Measurements from ENCODE around the gene PODNL1.
A peak's percentile ranks its signal among the peaks of the same experiment; 100 is the strongest.
"Not testable (repeated sequence)": the region's sequence is repeated elsewhere in the genome, so short reads cannot be mapped to it uniquely, and the experiment has no call there.

The PODNL1 gene

DNA sequence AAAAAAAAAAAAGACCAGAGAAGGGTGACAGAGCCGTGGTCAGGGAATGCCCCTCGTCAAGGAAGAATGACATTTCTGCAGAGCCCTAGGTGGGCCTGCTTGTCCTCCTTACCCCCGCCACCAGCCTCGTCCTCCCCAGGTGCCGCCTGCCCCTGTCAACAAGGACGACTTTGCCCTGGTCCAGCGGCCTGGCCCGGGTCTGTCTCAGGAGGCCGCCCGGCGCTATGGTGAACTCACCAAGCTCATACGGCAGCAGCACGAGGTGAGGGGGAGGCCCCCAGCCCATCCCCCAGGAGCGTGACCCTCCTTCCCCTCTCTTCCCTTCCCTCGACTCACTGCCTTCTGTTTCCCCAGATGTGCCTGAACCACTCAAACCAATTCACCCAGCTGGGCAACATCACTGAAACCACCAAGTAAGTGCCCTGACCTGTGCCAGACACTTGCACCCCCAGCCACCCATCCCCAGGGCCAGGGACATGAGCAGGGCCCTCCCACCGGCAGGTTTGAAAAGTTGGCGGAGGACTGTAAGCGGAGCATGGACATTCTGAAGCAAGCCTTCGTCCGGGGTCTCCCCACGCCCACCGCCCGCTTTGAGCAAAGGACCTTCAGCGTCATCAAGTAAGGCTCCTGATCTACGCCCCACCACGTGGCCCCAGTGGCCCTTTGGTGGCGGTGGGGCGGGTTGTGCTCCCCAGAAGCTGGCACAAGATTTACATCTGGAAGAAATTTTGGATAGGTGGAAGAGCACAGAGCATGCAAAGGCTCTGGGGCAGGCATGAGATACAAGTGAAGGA lies 14.8 kb downstream of the PODNL1 start:
- DNase-seq: no peak

DNA sequence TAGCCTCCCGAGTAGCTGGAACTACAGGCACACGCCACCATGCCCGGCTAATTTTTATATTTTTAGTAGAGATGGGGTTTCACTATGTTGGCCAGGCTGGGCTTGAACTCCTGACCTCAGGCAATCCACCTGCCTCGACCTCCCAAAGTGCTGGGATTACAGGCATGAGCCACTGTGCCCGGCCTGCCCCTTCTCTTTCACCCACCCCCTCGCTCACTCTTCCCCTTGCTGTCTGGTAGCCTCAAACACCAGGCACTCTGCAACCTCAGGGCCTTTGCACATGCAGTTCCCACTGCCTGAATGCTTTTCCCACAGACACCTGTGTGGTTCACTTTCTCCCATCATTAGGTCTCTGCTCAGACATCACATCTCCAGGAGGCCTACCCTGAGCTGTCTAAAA lies 16.1 kb downstream of the PODNL1 start:
- not testable (repeated sequence) for DNase-seq

DNA sequence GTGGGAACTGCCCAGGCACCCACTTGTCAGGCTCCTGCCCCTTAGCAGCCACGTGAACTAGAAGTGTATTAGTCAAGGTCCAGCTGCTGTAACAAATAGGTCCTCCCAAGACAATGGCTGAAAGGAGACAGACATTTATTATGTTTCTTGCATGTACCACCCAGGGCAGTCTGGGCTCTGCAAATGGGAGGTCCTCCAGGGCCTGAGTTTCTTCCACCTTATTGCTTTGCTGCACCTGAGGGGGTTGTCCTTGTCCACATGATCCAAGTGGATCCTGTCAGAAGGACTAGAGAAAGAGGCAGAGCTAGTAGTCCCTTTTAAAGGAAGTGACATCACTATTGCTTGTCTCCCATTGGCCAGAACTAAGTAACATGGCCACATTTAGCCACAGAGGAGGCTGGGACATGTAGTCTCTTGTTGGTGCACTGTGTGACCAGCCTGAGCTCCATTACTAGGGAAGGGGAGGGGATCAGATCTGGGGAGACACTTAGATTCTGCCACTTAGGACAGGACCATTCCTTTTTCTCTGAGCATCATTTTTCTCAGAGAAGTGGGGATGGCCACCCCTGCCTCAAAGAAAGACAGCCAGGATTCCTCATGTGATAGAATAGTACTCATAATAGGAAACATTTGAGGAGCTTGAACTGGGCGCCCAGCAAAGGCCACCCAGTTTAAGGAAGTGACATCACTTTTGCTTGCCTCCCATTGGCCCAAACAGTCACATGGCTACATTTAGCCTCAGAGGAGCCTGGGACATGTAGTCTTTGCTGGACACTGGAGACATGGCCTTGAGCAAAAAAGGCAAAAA lies 17.1 kb downstream of the PODNL1 start:
- no peak for DNase-seq

DNA sequence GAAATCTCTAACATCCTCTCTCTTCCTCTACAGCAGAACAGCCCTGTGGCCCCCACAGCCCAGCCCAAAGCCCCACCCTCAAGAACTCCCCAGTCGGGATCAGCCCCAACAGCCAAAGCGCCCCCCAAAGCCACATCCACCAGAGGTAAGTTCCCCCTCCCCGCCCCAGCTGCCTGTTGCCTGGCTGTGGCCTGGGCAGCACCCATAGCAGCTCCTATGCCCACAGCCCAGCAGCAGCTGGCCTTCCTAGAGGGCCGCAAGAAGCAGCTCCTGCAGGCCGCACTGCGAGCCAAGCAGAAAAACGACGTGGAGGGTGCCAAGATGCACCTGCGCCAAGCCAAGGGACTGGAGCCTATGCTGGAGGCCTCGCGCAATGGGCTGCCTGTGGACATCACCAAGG lies 17.7 kb downstream of the PODNL1 start:
- no peak for DNase-seq

DNA sequence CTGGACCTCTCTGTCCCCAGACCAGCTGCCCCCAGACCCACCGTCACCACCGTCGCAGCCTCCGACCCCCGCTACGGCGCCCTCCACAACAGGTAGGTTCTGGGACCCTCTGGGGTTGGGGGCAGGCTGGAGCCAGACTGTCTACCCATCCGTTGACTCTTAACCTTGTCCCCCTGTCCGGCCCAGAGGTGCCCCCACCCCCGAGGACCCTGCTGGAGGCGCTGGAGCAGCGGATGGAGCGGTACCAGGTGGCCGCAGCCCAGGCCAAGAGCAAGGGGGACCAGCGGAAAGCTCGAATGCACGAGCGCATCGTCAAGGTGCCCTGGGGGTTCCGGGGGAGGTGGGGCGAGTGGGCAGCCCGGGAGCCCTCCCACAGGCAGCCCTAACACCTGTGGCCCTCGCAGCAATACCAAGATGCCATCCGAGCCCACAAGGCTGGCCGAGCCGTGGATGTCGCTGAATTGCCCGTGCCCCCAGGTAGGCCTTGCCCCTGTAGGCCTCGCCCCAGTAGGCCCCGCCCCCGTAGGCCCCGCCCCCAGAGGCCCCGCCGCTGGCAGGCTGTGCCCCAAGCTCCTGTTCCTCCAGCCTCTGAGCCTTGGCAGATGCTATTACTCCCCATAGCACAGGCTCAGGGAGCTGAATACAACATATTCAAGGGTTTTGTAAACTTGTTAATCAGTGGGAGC lies 19.3 kb downstream of the PODNL1 start:
- DNase-seq: no peak

DNA sequence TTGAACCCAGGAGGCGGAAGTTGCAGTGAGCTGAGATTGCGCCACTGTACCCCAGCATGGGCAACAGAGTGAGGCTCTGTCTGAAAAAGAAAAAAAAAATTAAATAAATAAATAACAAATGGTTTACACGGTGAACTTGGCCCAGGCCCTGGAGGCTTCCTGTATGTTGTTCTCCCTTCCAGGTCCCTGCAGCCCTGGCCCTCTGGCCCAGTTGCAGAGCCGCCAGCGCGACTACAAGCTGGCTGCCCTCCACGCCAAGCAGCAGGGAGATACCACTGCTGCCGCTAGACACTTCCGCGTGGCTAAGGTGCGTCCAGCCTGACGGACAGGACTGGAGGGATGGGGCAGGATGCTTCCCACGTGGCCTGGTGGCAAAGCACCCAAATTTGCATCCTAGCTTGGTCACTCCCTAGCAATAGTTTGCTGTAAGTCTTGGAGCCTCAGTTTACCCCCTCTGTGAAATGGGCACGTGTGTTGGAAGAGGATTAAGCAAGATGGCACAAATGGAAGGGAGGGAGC lies 20.3 kb downstream of the PODNL1 start:
- no peak for DNase-seq

DNA sequence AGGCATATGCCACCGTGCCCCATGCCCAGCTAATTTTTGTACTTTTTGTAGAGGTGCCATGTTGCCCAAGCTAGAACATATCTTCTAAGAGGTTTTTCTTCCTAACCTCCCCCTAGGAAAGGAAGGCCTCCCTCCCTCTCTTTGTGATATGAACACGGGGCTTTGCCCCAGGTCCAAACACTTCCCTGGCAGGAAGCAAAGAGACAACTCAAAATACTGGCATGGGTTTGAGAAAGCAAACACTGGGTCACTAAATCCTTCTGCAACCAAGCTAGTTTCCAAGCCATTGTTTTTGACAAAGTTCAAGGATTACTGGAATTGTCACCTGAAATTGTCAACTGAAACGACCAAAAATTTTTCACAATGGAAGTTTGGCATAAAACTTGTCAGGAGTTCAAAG lies 23.4 kb downstream of the PODNL1 start:
- no peak for DNase-seq

DNA sequence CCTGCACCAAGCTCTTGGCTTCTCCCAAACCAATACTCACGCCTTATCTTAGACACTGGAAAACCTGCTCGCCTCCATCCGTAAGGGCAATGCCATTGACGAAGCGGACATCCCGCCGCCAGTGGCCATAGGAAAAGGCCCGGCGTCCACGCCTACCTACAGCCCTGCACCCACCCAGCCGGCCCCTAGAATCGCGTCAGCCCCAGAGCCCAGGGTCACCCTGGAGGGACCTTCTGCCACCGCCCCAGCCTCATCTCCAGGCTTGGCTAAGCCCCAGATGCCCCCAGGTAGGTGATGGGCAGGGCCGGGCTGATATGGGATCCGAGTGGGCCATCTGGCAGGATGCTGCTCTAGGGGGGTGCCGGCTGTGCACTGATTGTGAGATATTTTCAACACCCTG lies 24.9 kb downstream of the PODNL1 start:
- DNase-seq: no peak

DNA sequence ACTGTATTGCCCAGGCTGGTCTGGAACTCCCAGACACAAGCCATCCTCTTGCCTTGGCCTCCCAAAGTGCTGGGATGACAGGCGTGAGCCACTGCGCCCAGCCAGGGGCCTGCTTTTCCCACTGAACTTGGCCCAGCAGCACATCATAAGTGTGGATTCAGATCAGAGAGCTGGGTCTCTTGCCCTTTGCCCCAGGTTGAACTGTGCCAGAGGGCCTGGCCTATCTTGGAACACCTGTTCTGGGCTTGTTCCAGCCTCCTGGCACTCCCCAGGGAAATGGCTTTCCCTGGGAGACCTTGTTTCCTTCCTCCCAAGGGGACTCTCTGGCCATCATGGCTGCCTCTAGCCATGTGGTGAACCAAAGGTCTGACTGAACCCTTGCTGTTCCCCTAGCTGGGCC lies 28.8 kb downstream of the PODNL1 start:
- no peak for DNase-seq

DNA sequence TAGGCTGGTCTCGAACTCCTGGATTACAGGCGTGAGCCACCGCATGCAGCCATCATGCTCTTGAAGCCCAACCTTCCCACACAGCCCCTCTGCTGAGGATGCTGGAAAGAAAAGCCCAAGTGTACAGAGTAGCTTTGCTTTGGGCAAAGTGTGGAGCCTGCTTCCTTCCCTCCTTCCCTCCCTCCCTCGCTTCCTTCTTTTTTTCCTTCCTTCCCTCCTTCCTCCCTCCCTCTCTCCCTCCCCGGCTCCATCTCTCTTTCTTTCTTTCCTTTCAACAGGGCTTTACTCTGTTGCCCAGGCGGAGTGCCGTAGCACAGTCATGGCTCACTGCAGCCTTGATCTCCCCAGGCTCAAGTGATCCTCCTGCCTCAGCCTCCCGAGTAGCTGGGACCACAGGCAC lies 29.5 kb downstream of the PODNL1 start:
- no peak for DNase-seq

DNA sequence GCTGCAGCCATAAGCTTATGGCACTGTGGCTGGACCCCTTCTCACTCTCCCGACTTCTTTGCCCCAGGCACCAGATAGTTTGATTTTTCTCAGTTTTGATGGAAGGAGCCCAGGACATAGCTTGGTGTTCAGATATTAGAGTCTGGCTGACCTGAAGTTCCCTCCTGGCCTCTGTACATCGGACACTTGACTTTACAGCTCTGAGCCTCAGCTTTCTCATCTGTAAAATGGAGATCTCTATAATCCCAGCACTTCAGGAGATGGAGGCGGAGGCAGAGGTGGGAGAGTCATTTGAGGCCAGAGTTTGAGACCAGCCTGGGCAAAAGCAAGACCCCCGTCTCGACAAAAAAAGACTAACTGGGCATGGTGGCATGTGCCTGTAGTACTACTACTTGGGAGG lies 31.3 kb downstream of the PODNL1 start:
- no peak for DNase-seq

DNA sequence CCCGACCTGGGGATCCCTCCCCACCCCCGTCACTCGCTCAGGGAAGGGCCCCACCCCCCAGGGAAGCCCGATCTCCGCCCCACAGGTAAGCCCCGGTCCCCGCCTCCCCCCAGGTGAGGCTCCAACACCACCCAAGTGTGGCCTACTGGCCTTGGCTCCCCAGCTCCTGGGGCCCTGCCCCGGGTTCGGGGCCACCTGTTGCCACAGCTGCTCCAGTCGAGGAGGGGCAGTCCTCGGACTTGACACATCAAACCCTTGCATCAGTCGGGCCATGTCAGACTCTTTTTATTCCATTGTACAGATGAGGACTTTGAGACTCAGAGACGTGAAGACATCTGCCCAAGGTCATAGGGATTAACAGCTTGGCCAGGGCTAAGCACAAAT lies 31.7 kb downstream of the PODNL1 start:
- peak; percentile 35 for DNase-seq

DNA sequence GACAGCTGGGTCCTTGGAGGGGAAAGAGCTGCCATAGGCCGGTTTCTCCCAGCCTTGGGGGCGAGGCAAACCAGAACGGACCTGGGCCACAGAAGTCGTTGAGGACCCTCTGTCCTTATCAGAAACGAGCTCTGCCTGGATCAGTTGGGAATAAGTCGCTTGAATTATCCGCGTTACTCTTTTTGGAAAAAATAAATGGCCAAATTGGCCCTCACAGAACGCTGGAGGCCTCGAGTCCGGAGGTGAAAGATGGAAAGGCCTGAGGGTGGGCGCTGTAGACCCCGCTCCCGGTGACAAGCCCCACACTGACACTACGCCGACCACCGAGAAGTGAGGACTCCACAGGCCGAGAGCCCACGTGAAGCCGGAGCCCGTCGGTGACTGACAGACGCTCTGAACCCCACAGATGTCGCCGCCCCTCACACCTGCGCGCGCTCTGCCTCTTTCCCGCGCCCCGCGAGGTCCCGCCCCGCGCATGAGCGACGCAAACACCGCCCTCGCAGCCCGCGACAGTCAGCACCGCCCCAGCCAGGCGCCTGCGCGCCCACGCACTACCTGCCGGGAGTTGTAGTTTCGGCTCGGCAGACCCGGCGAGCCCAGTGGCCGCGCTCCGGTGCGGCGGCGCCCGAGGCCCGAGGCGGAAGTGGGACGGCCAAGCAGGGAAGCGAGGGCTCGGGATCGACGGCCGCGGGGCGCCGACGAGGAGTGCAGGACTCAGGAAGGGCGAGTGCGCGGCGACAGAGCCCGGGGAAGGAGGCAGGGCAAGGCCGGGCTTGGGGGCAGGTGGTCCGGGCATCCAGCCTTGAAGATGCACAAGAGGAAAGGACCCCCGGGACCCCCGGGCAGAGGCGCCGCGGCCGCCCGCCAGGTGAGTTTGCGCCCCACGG lies 32.3 kb downstream of the PODNL1 start, which contains the start of the genes BRME1 and CC2D1A:
BRME1 (minus strand) TSS at position 484 of the 887 bp plus-strand sequence. CDS start 1,225 bp downstream, outside the sequence.
CC2D1A (plus strand) TSS at position 568 of the 887 bp plus-strand sequence; CDS start at position 809, 241 bp downstream.
- DNase-seq: peak; percentile 97

DNA sequence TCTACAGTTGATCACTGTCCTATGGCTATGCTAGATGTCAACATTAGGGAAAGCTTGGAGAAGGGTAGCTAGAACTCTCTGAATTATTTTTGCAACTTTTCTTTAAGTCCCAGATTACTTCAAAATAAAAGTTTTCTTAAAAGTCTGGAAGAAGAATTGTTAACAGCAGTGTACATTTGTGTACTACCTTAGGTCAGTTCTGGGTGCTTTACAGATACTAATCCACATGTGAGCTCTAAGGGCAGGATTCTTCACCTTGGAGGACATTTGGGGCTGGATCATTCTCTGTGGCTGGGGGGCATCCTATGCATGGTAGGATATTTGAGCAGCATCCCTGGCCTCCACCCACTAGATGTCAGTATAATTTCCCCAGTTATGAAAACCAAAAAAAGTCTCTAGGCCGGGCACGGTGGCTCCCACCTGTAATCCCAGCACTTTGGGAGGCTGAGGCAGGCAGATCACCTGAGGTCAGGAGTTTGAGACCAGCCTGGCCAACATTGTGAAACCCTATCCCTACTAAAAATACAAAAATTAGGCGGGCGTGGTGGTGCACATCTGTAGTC lies 35.1 kb downstream of the PODNL1 start:
- DNase-seq: no peak

DNA sequence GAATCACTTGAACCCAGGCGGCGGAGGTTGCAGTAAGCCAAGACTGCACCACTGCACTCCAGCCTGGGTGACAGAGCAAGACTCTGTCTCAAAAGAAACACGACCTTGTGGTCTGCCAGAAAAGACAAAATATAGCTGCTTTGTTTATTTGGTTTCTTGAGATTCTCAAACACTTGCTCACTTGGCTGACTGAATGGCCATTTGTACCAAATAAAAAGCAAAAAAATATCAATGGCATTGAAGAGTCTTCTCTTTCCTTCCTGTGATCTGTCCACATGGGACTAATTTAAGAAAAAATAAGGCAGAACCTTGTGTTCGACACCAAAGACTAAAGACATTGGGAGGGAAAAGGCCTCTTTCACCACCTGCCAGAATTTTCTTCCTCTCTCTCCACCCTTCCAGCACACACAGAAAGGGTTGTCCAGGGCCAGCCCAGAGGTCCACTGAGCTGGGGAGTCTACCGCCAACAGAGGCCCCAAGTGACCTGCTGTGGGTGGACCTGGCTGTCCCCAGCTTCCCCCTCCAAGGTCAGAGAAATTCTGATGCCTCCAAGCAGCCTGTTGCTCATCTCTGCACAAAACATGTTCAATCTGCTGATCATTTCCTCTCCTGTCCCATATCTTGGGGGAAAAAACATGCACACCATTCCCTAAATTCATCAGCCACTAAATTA lies 38.2 kb downstream of the PODNL1 start:
- no peak for DNase-seq

DNA sequence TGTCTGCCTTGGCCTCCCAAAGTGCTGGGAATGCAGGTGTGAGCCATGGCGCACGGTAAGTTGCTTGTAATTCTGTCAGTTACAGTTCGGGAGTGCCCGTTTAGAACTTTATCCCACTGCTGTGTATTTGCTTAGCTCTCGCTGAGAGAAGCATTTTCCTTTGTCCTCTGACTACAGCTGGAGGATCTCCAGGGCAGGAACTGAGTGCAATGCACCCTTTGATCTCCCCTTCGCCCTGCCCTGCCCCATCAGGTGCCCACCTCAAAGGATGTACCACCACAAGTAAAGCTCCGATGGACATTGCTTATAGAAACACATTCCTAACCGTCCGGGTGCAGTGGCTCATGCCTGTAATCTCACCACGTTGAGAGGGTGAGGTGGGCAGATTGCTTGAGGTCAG lies 38.8 kb downstream of the PODNL1 start:
- DNase-seq: no peak

DNA sequence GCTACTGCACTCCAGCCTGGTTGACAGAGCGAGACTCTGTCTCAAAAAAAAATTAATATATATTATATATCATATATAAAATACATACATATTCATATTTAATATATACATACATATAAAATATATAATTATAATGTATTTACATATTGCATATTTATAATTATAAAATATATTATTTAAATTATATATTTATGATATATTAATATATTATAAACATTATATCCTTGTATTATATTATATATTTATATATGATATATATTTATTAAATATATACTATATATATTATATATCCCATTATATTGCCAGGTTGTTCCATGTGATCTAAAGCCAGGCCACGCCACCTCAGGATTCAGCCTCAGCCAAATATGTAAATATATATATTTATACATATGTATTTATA lies 42.0 kb downstream of the PODNL1 start:
- no peak for DNase-seq

DNA sequence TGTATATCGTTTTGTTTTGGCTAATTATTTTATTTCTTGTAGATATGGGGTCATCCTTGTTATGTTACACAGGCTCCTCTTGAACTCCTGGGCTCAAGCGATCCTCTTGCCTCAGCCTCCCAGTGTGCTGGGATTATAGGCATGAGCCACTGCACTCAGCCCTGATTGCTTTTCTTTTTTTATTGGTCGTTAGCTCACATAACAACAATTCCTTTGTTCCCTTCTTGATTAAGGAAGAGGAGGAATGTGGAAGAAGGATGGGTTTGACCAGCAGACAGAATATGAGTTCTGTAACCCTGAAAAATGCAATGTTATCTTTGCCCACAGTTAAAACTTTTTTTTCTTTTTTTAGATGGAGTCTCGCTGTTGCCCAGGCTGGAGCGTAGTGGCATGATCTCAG lies 43.7 kb downstream of the PODNL1 start:
- no peak for DNase-seq

DNA sequence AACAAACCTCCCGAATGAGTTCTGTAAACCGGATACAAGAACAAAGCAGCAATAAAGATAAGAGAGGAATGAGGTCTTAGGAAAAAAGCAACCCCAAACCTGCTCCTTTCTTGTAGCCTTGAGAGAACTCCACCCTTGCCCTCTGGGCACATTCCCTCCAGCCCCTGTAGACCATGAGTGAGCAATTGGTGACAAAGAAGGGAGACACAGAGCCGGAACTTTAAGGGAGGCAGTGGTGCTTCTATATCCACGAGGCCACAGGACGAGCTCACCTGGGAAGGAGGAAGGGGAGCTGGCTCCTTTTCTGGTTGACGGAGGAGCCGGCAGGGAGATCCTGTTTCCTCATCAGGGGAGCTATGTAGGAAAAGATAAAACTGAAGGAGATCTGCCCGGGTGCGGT lies 45.3 kb downstream of the PODNL1 start:
- no peak for DNase-seq

DNA sequence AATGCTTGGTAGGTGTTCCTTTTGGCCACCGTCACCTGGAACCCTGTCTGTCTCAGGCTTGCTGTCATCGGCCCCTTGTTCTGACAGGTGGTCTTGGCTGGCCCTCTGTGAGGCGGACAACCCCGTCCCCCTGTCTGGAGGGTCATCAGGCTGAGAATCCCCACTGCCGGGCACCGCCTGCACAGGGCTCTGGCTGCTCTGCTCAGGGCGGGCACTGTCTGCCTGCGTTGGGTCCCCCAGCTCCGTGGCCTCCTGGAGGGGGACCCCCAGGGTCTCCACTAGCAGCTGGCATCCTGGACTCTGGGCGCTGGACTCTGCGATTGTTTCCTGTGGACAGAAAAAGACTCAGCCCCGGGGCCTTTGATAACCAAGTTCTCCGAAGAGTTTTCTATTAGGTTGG lies 48.1 kb downstream of the PODNL1 start:
- DNase-seq: no peak

DNA sequence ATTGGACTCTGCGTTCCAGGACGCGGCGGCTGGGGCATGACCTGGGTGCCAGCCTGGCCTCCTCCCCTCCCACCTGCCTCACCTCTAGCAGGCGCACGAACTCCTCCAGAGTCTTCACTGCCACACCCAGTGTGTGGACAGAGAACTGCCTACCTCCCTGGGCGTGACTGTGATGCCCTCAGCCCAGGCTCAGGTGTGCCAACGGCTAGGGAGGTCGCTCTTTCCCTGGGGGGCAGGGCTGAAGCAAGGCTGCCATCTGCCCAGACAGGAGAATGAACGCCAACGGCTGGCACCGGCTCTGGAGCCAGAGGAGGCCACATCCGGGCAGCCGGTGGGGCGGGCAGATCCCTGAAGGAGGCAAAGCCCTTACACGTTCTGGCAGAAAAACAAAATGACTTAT lies 49.9 kb downstream of the PODNL1 start:
- no peak for DNase-seq
